GM12878 (cell line): ENCODE results near the gene LMBRD1. TPM values are rescaled to one million over a fixed set of nuclear protein-coding genes. Genes with fewer than 3 reads are reported as not detected.

Experiments
- ATAC-seq: fragments of 200-7000 bp; cut with Tn5 transposase; 3 replicates; pipeline ENCODE4 v1.9.1; 2020; ENCODE audit warnings: mild to moderate bottlenecking, moderate library complexity
- BruUV-seq: library from RNA; stranded (reverse); fragments of 400-500 nt; replicated peaks from 2 replicates; lab custom pipeline; 2021; lab: Mats Ljungman, UMichigan
- CTCF ChIA-PET: fragments of 300-600 bp; sonication (Branson Sonifier 250); formaldehyde crosslinking; extraction: SDS; loops from one replicate; lab custom pipeline; 2021; ENCODE audit warnings: inconsistent platforms; lab: Yijun Ruan, JAX
- POLR2A ChIA-PET: fragments of 350-600 bp; formaldehyde crosslinking; extraction: SDS; loops from one replicate; lab custom pipeline; 2021; ENCODE audit warnings: inconsistent platforms; lab: Charles Lee
- RAD21 ChIA-PET: fragments of 300-600 bp; sonication (Branson Sonifier 250); formaldehyde crosslinking; loops from one replicate; lab custom pipeline; 2023; ENCODE audit warnings: antibody characterized with exemption; ENCODE audit not compliant: unreplicated experiment; lab: Charles Lee
- SMC1A ChIA-PET: fragments of 300-600 bp; sonication (Branson Sonifier 250); formaldehyde crosslinking; loops from one replicate; lab custom pipeline; 2023; ENCODE audit not compliant: unreplicated experiment, uncharacterized antibody; lab: Charles Lee
- DNase-seq: peaks from one replicate; pipeline ENCODE4 v3.0.0-alpha.2; 2011; ENCODE audit warnings: low read depth, low spot score
- FAIRE-seq: peaks from 3 replicates; lab custom pipeline; 2011; peaks lifted over from hg19 to GRCh38; lab: Jason Lieb, UNC
- H2AFZ ChIP-seq: 2 replicates; pipeline ENCODE4 v1.6.0; 2011; ENCODE audit warnings: low read depth, low read length, control low read depth; ENCODE audit not compliant: control insufficient read depth
- H3K27ac ChIP-seq: 2 replicates; pipeline ENCODE4 v1.5.1; 2011; ENCODE audit warnings: control low read depth; ENCODE audit not compliant: control insufficient read depth, insufficient read depth
- H3K27me3 ChIP-seq, 2 experiments: replicated peaks in 1 of 2; 2 replicates each; pipeline versions ENCODE4 v1.6.0 to v1.6.1; 2011; ENCODE audit warnings: low read length in 1 of 2; ENCODE audit not compliant: control insufficient read depth in 2 of 2, insufficient read depth in 2 of 2
- H3K36me3 ChIP-seq, 2 experiments: 2 replicates each; pipeline ENCODE4 v1.5.1; 2011; ENCODE audit warnings: low read length in 1 of 2; ENCODE audit not compliant: control insufficient read depth in 2 of 2, insufficient read depth in 2 of 2
- H3K4me1 ChIP-seq: 2 replicates; pipeline ENCODE4 v1.6.1; 2011; ENCODE audit warnings: mild to moderate bottlenecking, low read length, moderate library complexity, mixed read lengths; ENCODE audit not compliant: control insufficient read depth, insufficient read depth
- H3K4me2 ChIP-seq: 2 replicates; pipeline ENCODE4 v1.6.0; 2011; ENCODE audit warnings: control low read depth; ENCODE audit not compliant: control insufficient read depth, insufficient read depth
- H3K4me3 ChIP-seq: fragments of 200-600 bp; sonication (generic); 2 replicates; pipeline ENCODE4 v1.5.1; 2016
- H3K79me2 ChIP-seq: 2 replicates; pipeline ENCODE4 v1.6.0; 2011; ENCODE audit warnings: low read length; ENCODE audit not compliant: control insufficient read depth, insufficient read depth
- H3K9ac ChIP-seq: 2 replicates; pipeline ENCODE4 v1.8.0; 2011; ENCODE audit warnings: low read length, control low read depth, mixed read lengths; ENCODE audit not compliant: control insufficient read depth, insufficient read depth
- H3K9me3 ChIP-seq: replicated peaks from 3 replicates; pipeline ENCODE4 v1.5.1; 2011; ENCODE audit warnings: mild to moderate bottlenecking, low read length; ENCODE audit not compliant: control insufficient read depth, insufficient read depth
- H4K20me1 ChIP-seq: 2 replicates; pipeline ENCODE4 v1.6.0; 2011; ENCODE audit not compliant: control insufficient read depth, insufficient read depth
- CBFB ChIP-seq: IDR thresholded peaks from 2 replicates; pipeline ENCODE4 v1.6.1; 2016; ENCODE audit warnings: antibody characterized with exemption, low read depth
- CBX5 ChIP-seq: sonication (generic); IDR thresholded peaks from 2 replicates; pipeline ENCODE4 v1.6.1; 2016; ENCODE audit warnings: low read depth, moderate library complexity, mild to moderate bottlenecking, inconsistent platforms
- ETV6 ChIP-seq, 2 experiments: fragments of 450-650 bp in 1 of 2; IDR thresholded peaks in 1 of 2; conservative IDR thresholded peaks in 1 of 2; 2 replicates each; pipeline ENCODE4 v1.6.1; 2014; ENCODE audit warnings: antibody characterized with exemption in 1 of 2, borderline replicate concordance in 1 of 2, low read depth in 1 of 2, mild to moderate bottlenecking in 1 of 2, moderate library complexity in 1 of 2
- GABPA ChIP-seq: IDR thresholded peaks from 2 replicates; pipeline ENCODE4 v1.6.1; 2014; ENCODE audit warnings: antibody characterized with exemption, low read depth, mild to moderate bottlenecking, inconsistent platforms
- IKZF1 ChIP-seq: fragments of 450-650 bp; conservative IDR thresholded peaks from 2 replicates; pipeline ENCODE4 v1.6.1; 2017; ENCODE audit warnings: antibody characterized with exemption, mild to moderate bottlenecking
- IKZF2 ChIP-seq, 2 experiments: fragments of 450-650 bp; IDR thresholded peaks; 2 replicates each; pipeline ENCODE4 v1.6.1; 2017; ENCODE audit warnings: mild to moderate bottlenecking in 2 of 2, moderate library complexity in 2 of 2
- IRF5 ChIP-seq: fragments of 450-650 bp; IDR thresholded peaks from 2 replicates; pipeline ENCODE4 v1.6.1; 2017; ENCODE audit warnings: borderline replicate concordance
- MEF2B ChIP-seq: fragments of 450-650 bp; IDR thresholded peaks from 2 replicates; pipeline ENCODE4 v1.6.1; 2018; ENCODE audit warnings: mild to moderate bottlenecking, moderate library complexity; ENCODE audit not compliant: partially characterized antibody, poor library complexity, severe bottlenecking
- NBN ChIP-seq: fragments of 450-650 bp; IDR thresholded peaks from 2 replicates; pipeline ENCODE4 v1.6.1; 2016
- NFIC ChIP-seq: IDR thresholded peaks from 2 replicates; pipeline ENCODE4 v1.6.1; 2012; ENCODE audit warnings: low read depth, mild to moderate bottlenecking, inconsistent platforms, low read length, moderate library complexity
- NRF1 ChIP-seq: conservative IDR thresholded peaks from 2 replicates; pipeline ENCODE4 v1.6.1; 2011; ENCODE audit warnings: mild to moderate bottlenecking, low read depth, low read length, improper control_type of control experiment
- SPI1 ChIP-seq: IDR thresholded peaks from 2 replicates; pipeline ENCODE4 v1.6.1; 2011; ENCODE audit warnings: low read depth, mild to moderate bottlenecking, low read length, moderate library complexity, borderline replicate concordance; ENCODE audit not compliant: insufficient read depth
- STAT1 ChIP-seq: fragments of 450-650 bp; conservative IDR thresholded peaks from 2 replicates; pipeline ENCODE4 v1.6.1; 2014; ENCODE audit warnings: antibody characterized with exemption, mild to moderate bottlenecking
- TCF7 ChIP-seq: IDR thresholded peaks from 2 replicates; pipeline ENCODE4 v1.6.1; 2014; ENCODE audit warnings: antibody characterized with exemption, borderline replicate concordance
- ZNF274 ChIP-seq: IDR thresholded peaks from one replicate; pipeline ENCODE4 v1.8.0; 2011; ENCODE audit not compliant: insufficient read length, insufficient read depth
- WGBS: methylation state at CpG from one replicate; pipeline ENCODE4 v1.1.6; 2016; ENCODE audit warnings: low lambda C conversion rate; ENCODE audit not compliant: insufficient replicate concordance, insufficient coverage; ENCODE audit errors: missing lambda C conversion rate; 5-methylcytosine and 5-hydroxymethylcytosine counted together
- in situ Hi-C: fragments of 300-500 bp; cut with MboI; formaldehyde crosslinking; loops from 9 replicates; pipeline ENCODE4 v1.14.3; 2018; ENCODE audit warnings: mixed read lengths
- intact Hi-C: fragments of 100-400 bp; cut with micrococcal nuclease; formaldehyde crosslinking; loops from one replicate; pipeline ENCODE4 v1.14.2; 2022; ENCODE audit not compliant: unreplicated experiment
- polyA plus RNA-seq, 11 experiments: library from polyadenylated mRNA; depleted of rRNA in 4 of 11; unstranded in 6 of 11; stranded (reverse) in 5 of 11; fragments of >200 nt; fragmentation: Nextera tagmentation in 4 of 11; fragmentation: Illumina TruSeq in 1 of 11; extraction: Ambion mirVana in 4 of 11; extraction: Trizol in 1 of 11; gene quantifications; 1 replicate in 1 of 11; 2 replicates in 10 of 11; pipeline versions ENCODE4 v1.2.1 to v1.2.3, GENCODE V29; 2011 to 2016; ENCODE audit warnings: inconsistent platforms in 2 of 11, missing spikeins in 2 of 11, low read depth in 1 of 11
- total RNA-seq, 4 experiments: library from RNA; depleted of rRNA in 3 of 4; stranded (reverse); fragments of >200 nt in 3 of 4; fragmentation: Illumina TruSeq in 1 of 4; extraction: Trizol in 1 of 4; gene quantifications; 2 replicates each; pipeline versions ENCODE4 v1.2.1 to v1.2.3, GENCODE V29; 2013 to 2021
- TF ChIP-seq, protein P1 (sequence below): fragments of 450-650 bp; IDR thresholded peaks from 2 replicates; pipeline ENCODE4 v1.6.1; 2016; ENCODE audit warnings: mild to moderate bottlenecking
- TF ChIP-seq, protein P2 (sequence below): IDR thresholded peaks from 2 replicates; pipeline ENCODE4 v1.6.1; 2011; ENCODE audit warnings: mild to moderate bottlenecking, low read depth, low read length, moderate library complexity; ENCODE audit not compliant: insufficient replicate concordance
- TF ChIP-seq, protein P3 (sequence below): IDR thresholded peaks from 2 replicates; pipeline ENCODE4 v1.6.1; 2012; ENCODE audit warnings: low read depth, low read length, improper control_type of control experiment

The LMBRD1 gene
- total and polyA plus RNA-seq, 10 of the 15 experiments (the other 5 are each of a cell fraction or from before 2014, with no cell fraction given), result 20.0 to 82.1 (median 27.2) TPM

GRCh38 chr6:69816569-69816968 is 19.8 kb upstream of the LMBRD1 start:
- H3K9me3 ChIP-seq, result no peaks in the 10 kb centered on the region
- H3K4me1 ChIP-seq, result peaks cover 41% of the 10 kb centered on the region
- WGBS, result 0% methylated on average over 3 of the region's 3 CpGs
- ATAC-seq, result peak; percentile 62
- intact Hi-C loops, result loop anchor here (2.0 kb wide), 1 partner anchor 22 kb away; no protein-coding TSS in a partner anchor
- SMC1A ChIA-PET, result interaction anchor here (0.8 to 6.1 kb wide), 12 partner anchors 18 to 290 kb away, joined by 3 to 76 read pairs (median 4); partner anchors contain the start of genes COL19A1 and LMBRD1
- peak overlapping the region; percentile 100 for H3K4me2 ChIP-seq
- no peak for DNase-seq
- no peaks in the 10 kb centered on the region for H3K36me3 ChIP-seq
- in situ Hi-C loops, result no loop called here
- H3K79me2 ChIP-seq, result no peaks in the 10 kb centered on the region; the same call in 1 of the 2 replicates
- peak overlapping the region; percentile 48; the same call in 1 of the 2 replicates for H3K9ac ChIP-seq
- POLR2A ChIA-PET, result interaction anchor here (0.8 to 3.0 kb wide), 5 partner anchors 20 to 81 kb away, joined by 3 to 32 read pairs (median 8); partner anchors contain the start of gene LMBRD1
- peak overlapping the region; percentile 82 for H3K27ac ChIP-seq
- no peak overlapping the region for H3K4me3 ChIP-seq
- H4K20me1 ChIP-seq, result no peaks in the 10 kb centered on the region
- CTCF ChIA-PET, result interaction anchor here (0.6 to 6.1 kb wide), 11 partner anchors 12 to 86 kb away, joined by 3 to 71 read pairs (median 5); partner anchors contain the start of genes COL19A1 and LMBRD1
- peak; percentile 38 for FAIRE-seq
- H3K27me3 ChIP-seq, result no peaks in the 10 kb centered on the region
- BruUV-seq, result no TSS peak
- RAD21 ChIA-PET, result interaction anchor here (0.7 to 4.2 kb wide), 10 partner anchors 18 to 291 kb away, joined by 3 to 49 read pairs (median 8); partner anchors contain the start of genes COL19A1 and LMBRD1
- peak overlapping the region; percentile 86 for H2AFZ ChIP-seq
- TF ChIP-seq IRF5 (no peak), ETV6 (conservative IDR thresholded peaks at IDR 0.05 in 1 of 2, IDR thresholded peaks at IDR 0.05 in 1 of 2; ENCODE audit: borderline replicate concordance in 1 of 2, low read depth in 1 of 2) (0 out of 4 replicates have a peak, but pooled peaks of 1 of the 2 experiments have one; percentile 27), IKZF2 (IDR thresholded peaks at IDR 0.05) (peak in 1 of 2 experiments; percentile 46; a peak in 1 of 4 replicates), IKZF1 (peak; percentile 68; the same call in 1 of the 2 replicates), GABPA (0 out of 2 replicates have a peak, but pooled peaks have one; percentile 27), NFIC (peak; percentile 29; the same call in 1 of the 2 replicates), MEF2B (no peak), STAT1 (no peak), CBFB (no peak), ZNF274 (no peak), NBN (peak; percentile 10; the same call in 1 of the 2 replicates), SPI1 (peak; percentile 34; the same call in 1 of the 2 replicates), CBX5 (no peak), NRF1 (no peak), TCF7 (no peak)
- TF ChIP-seq, protein P1, sequence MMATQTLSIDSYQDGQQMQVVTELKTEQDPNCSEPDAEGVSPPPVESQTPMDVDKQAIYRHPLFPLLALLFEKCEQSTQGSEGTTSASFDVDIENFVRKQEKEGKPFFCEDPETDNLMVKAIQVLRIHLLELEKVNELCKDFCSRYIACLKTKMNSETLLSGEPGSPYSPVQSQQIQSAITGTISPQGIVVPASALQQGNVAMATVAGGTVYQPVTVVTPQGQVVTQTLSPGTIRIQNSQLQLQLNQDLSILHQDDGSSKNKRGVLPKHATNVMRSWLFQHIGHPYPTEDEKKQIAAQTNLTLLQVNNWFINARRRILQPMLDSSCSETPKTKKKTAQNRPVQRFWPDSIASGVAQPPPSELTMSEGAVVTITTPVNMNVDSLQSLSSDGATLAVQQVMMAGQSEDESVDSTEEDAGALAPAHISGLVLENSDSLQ, result peak; percentile 51; the same call in 1 of the 2 replicates
- TF ChIP-seq, protein P2, sequence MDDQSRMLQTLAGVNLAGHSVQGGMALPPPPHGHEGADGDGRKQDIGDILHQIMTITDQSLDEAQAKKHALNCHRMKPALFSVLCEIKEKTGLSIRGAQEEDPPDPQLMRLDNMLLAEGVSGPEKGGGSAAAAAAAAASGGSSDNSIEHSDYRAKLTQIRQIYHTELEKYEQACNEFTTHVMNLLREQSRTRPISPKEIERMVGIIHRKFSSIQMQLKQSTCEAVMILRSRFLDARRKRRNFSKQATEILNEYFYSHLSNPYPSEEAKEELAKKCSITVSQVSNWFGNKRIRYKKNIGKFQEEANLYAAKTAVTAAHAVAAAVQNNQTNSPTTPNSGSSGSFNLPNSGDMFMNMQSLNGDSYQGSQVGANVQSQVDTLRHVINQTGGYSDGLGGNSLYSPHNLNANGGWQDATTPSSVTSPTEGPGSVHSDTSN, result no peak
- TF ChIP-seq, protein P3, sequence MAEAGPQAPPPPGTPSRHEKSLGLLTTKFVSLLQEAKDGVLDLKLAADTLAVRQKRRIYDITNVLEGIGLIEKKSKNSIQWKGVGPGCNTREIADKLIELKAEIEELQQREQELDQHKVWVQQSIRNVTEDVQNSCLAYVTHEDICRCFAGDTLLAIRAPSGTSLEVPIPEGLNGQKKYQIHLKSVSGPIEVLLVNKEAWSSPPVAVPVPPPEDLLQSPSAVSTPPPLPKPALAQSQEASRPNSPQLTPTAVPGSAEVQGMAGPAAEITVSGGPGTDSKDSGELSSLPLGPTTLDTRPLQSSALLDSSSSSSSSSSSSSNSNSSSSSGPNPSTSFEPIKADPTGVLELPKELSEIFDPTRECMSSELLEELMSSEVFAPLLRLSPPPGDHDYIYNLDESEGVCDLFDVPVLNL, result no peak
